GM13976 (cell line): Measurements from ENCODE around the gene ZPR1.

ENCODE experiments used
- DNase-seq: peaks from one replicate; pipeline ENCODE4 v3.0.0; 2012; ENCODE audit warnings: low spot score
- CTCF ChIP-seq: IDR thresholded peaks from 2 replicates; pipeline ENCODE4 v1.5.1; 2012; ENCODE audit warnings: borderline replicate concordance, mild to moderate bottlenecking; ENCODE audit not compliant: insufficient read depth; ENCODE audit errors: extremely low read depth, missing control alignments, control extremely low read depth
- in situ Hi-C: fragments of 300-500 bp; cut with MboI; formaldehyde crosslinking; loops from one replicate; pipeline ENCODE4 v1.12.0; 2022; ENCODE audit warnings: low sequenced_read_pairs, mixed read lengths, inconsistent platforms; ENCODE audit not compliant: unreplicated experiment

The ZPR1 gene

GRCh38 chr11:116730241-116730561 lies 57.6 kb downstream of the ZPR1 start:
- in situ Hi-C loops = no loop called here
- DNase-seq = no peak
- no peak for TF ChIP-seq CTCF

GRCh38 chr11:116729501-116730240 lies 58.2 kb downstream of the ZPR1 start:
- no peak for DNase-seq
- no peak for TF ChIP-seq CTCF
- in situ Hi-C loops = no loop called here

- no peak for TF ChIP-seq CTCF
- no peak for DNase-seq
- in situ Hi-C loops = no loop called here
Observed at GRCh38 chr11:116727990-116728389, 59.8 kb downstream of the ZPR1 start.

- no peak for DNase-seq
- in situ Hi-C loops = no loop called here
Observed at GRCh38 chr11:116725434-116726221, 62.2 kb downstream of the ZPR1 start.

GRCh38 chr11:116724813-116725212 lies 63.0 kb downstream of the ZPR1 start:
- in situ Hi-C loops = no loop called here
- TF ChIP-seq CTCF = no peak
- DNase-seq = no peak

More at GRCh38 chr11:116725434-116726221, 62.2 kb downstream of the ZPR1 start:
- TF ChIP-seq CTCF = no peak
